H9 (cell line): ENCODE measurements around the gene SPRR2B. TPM values are rescaled to one million over a fixed set of nuclear protein-coding genes. Genes with fewer than 3 reads are reported as not detected.
"Not testable (repeated sequence)": the region's sequence is repeated elsewhere in the genome, so short reads cannot be mapped to it uniquely, and the experiment has no call there.

ENCODE experiments used
- DNase-seq: peaks from one replicate; pipeline ENCODE4 v3.0.0-alpha.2; 2017
- H2AFZ ChIP-seq: one replicate; pipeline ENCODE4 v1.6.1; 2013; ENCODE audit warnings: mild to moderate bottlenecking, low read length, control low read depth, moderate library complexity
- H2AK5ac ChIP-seq: 2 replicates; pipeline ENCODE4 v1.6.1; 2013; ENCODE audit warnings: low read length, control low read depth, mixed read lengths; ENCODE audit not compliant: insufficient read length
- H2BK120ac ChIP-seq: one replicate; pipeline ENCODE4 v1.6.1; 2013; ENCODE audit warnings: low read depth, mild to moderate bottlenecking, low read length, control low read depth, inconsistent platforms; ENCODE audit not compliant: poor library complexity, severe bottlenecking
- H2BK12ac ChIP-seq: 2 replicates; pipeline ENCODE4 v1.6.1; 2013; ENCODE audit warnings: low read length, control low read depth, mixed read lengths, low read depth; ENCODE audit not compliant: insufficient read length
- H2BK15ac ChIP-seq: 2 replicates; pipeline ENCODE4 v1.6.1; 2013; ENCODE audit warnings: low read depth, low read length, control low read depth
- H2BK20ac ChIP-seq: one replicate; pipeline ENCODE4 v1.6.1; 2013; ENCODE audit warnings: low read depth, mild to moderate bottlenecking, low read length, control low read depth, inconsistent platforms; ENCODE audit not compliant: poor library complexity, severe bottlenecking
- H2BK5ac ChIP-seq: 2 replicates; pipeline ENCODE4 v1.6.1; 2013; ENCODE audit warnings: low read length, control low read depth, mixed read lengths; ENCODE audit not compliant: insufficient read length
- H3K14ac ChIP-seq: 2 replicates; pipeline ENCODE4 v1.6.1; 2013; ENCODE audit warnings: low read length, control low read depth; ENCODE audit not compliant: insufficient read depth
- H3K18ac ChIP-seq: 2 replicates; pipeline ENCODE4 v1.6.1; 2013; ENCODE audit warnings: low read depth, mild to moderate bottlenecking, mixed read lengths, low read length, control low read depth; ENCODE audit not compliant: insufficient read length
- H3K23ac ChIP-seq: 2 replicates; pipeline ENCODE4 v1.6.1; 2013; ENCODE audit warnings: low read length, control low read depth, mixed read lengths, low read depth; ENCODE audit not compliant: insufficient read length
- H3K23me2 ChIP-seq: 2 replicates; pipeline ENCODE4 v1.6.1; 2013; ENCODE audit warnings: low read depth, mild to moderate bottlenecking, mixed read lengths, low read length, control low read depth; ENCODE audit not compliant: insufficient read length, poor library complexity, severe bottlenecking
- H3K27ac ChIP-seq: 2 replicates; pipeline ENCODE4 v1.5.1; 2013; ENCODE audit warnings: low read length, control low read depth, mixed read lengths, low read depth; ENCODE audit not compliant: insufficient read length
- H3K27me3 ChIP-seq: 2 replicates; pipeline ENCODE4 v1.6.1; 2013; ENCODE audit warnings: low read length, control low read depth, inconsistent platforms; ENCODE audit not compliant: insufficient read depth
- H3K4ac ChIP-seq: 2 replicates; pipeline ENCODE4 v1.6.1; 2013; ENCODE audit warnings: low read depth, mild to moderate bottlenecking, control low read depth, inconsistent platforms, low read length, moderate library complexity
- H3K4me1 ChIP-seq: 2 replicates; pipeline ENCODE4 v1.6.1; 2013; ENCODE audit warnings: low read length, control low read depth, inconsistent platforms; ENCODE audit not compliant: insufficient read depth
- H3K4me2 ChIP-seq: 2 replicates; pipeline ENCODE4 v1.6.1; 2013; ENCODE audit warnings: low read length, control low read depth, mixed read lengths; ENCODE audit not compliant: insufficient read length, insufficient read depth
- H3K56ac ChIP-seq: 2 replicates; pipeline ENCODE4 v1.6.1; 2013; ENCODE audit warnings: low read depth, mild to moderate bottlenecking, mixed read lengths, low read length, control low read depth; ENCODE audit not compliant: insufficient read length
- H3K79me1 ChIP-seq: 2 replicates; pipeline ENCODE4 v1.6.1; 2013; ENCODE audit warnings: low read depth, mild to moderate bottlenecking, moderate library complexity, low read length, control low read depth, inconsistent platforms; ENCODE audit not compliant: insufficient read depth, poor library complexity, severe bottlenecking
- H3K79me2 ChIP-seq: 2 replicates; pipeline ENCODE4 v1.6.1; 2013; ENCODE audit warnings: low read length, control low read depth, inconsistent platforms; ENCODE audit not compliant: insufficient read depth
- H3K9ac ChIP-seq: 2 replicates; pipeline ENCODE4 v1.6.1; 2013; ENCODE audit warnings: low read length, control low read depth, mixed read lengths; ENCODE audit not compliant: insufficient read length; ENCODE audit errors: extremely low read depth
- H3K9me3 ChIP-seq: one replicate; pipeline ENCODE4 v1.6.1; 2013; ENCODE audit warnings: low read depth, low read length, inconsistent platforms; ENCODE audit not compliant: control insufficient read depth
- H3T11ph ChIP-seq: one replicate; pipeline ENCODE4 v1.6.1; 2013; ENCODE audit warnings: mild to moderate bottlenecking, low read length, control low read depth, inconsistent platforms
- H4K20me1 ChIP-seq: one replicate; pipeline ENCODE4 v1.6.1; 2013; ENCODE audit not compliant: control insufficient read depth, insufficient read length, insufficient read depth
- H4K5ac ChIP-seq: 2 replicates; pipeline ENCODE4 v1.6.1; 2013; ENCODE audit warnings: low read depth, mild to moderate bottlenecking, mixed read lengths, low read length, control low read depth; ENCODE audit not compliant: insufficient read length
- H4K8ac ChIP-seq: replicated peaks from 2 replicates; pipeline ENCODE4 v1.6.1; 2013; ENCODE audit warnings: low read length, control low read depth, mixed read lengths, low read depth; ENCODE audit not compliant: insufficient read length
- H4K91ac ChIP-seq: 2 replicates; pipeline ENCODE4 v1.6.1; 2013; ENCODE audit warnings: low read depth, mild to moderate bottlenecking, moderate library complexity, mixed read lengths, low read length, control low read depth; ENCODE audit not compliant: insufficient read length
- H3K27ac Mint-ChIP-seq, 3 experiments: 2 replicates in 2 of 3; 3 replicates in 1 of 3; pipeline ENCODE4 v1.8.0; 2020 to 2021; ENCODE audit warnings: mixed read lengths in 3 of 3, mild to moderate bottlenecking in 1 of 3, moderate library complexity in 1 of 3
- H3K27me3 Mint-ChIP-seq: 2 replicates; pipeline ENCODE4 v1.8.0; 2021; ENCODE audit warnings: low read depth, mild to moderate bottlenecking, moderate library complexity, mixed read lengths
- H3K36me3 Mint-ChIP-seq, 3 experiments: 2 replicates in 2 of 3; 3 replicates in 1 of 3; pipeline ENCODE4 v1.8.0; 2020 to 2021; ENCODE audit warnings: low read depth in 3 of 3, mixed read lengths in 3 of 3; ENCODE audit not compliant: insufficient read depth in 1 of 3
- H3K4me1 Mint-ChIP-seq, 2 experiments: 2 replicates each; pipeline ENCODE4 v1.8.0; 2020; ENCODE audit warnings: mixed read lengths in 2 of 2
- H3K4me3 Mint-ChIP-seq, 2 experiments: 2 replicates in 1 of 2; 3 replicates in 1 of 2; pipeline ENCODE4 v1.8.0; 2020 to 2021; ENCODE audit warnings: mild to moderate bottlenecking in 2 of 2, mixed read lengths in 2 of 2, moderate library complexity in 1 of 2
- H3K9me3 Mint-ChIP-seq, 2 experiments: 2 replicates in 1 of 2; 3 replicates in 1 of 2; pipeline ENCODE4 v1.8.0; 2020; ENCODE audit warnings: mild to moderate bottlenecking in 2 of 2, mixed read lengths in 2 of 2, moderate library complexity in 1 of 2
- CTCF ChIP-seq: fragments of 200-600 bp; sonication (generic); conservative IDR thresholded peaks from 3 replicates; pipeline ENCODE4 v1.8.0; 2021; ENCODE audit warnings: antibody characterized with exemption, mild to moderate bottlenecking
- WGBS: extraction: QIAGEN DNeasy Blood & Tissue Kit; methylation state at CpG from one replicate; pipeline ENCODE4 v1.1.7; 2013; ENCODE audit warnings: missing lambda C conversion rate, low lambda C conversion rate, mixed read lengths; ENCODE audit not compliant: insufficient read length; ENCODE audit errors: extremely low coverage; 5-methylcytosine and 5-hydroxymethylcytosine counted together
- total RNA-seq: library from RNA; stranded (reverse); gene quantifications from 2 replicates; pipeline ENCODE4 v1.2.1, GENCODE V29; 2021

Gene SPRR2B
- total RNA-seq, 1 experiment from 2014 or later = not detected

GRCh38 chr1:153113416-153113815 is 42.0 kb upstream of the SPRR2B start, which contains the start of gene SPRR2F:
TSS of gene SPRR2F (minus strand) at chr1:153113516. CDS start at chr1:153112733, 783 bp downstream.
- Mint-ChIP-seq H3K9me3 (peaks cover 4 to 5% of the 10 kb centered on the region in 2 experiments; a peak in 4 of 5 replicates), H3K36me3 (peaks cover 0 to 2% (median 0%) of the 10 kb centered on the region in 3 experiments; a peak in 3 of 7 replicates), H3K27ac (peak within 1 kb of the TSS in 1 of 3 experiments; percentile 83; a peak in 1 of 7 replicates), H3K27me3 (0 out of 2 replicates have a peak, but pooled peaks cover 4% of the 10 kb centered on the region), H3K4me3 (no peak within 1 kb of the TSS; a peak in 1 of 5 replicates), H3K4me1 (peaks cover 0 to 7% of the 10 kb centered on the region in 2 experiments; a peak in 2 of 4 replicates)
- Histone ChIP-seq H2BK12ac (no peak within 1 kb of the TSS), H3K4ac (no peak within 1 kb of the TSS), H2BK120ac (no peak within 1 kb of the TSS), H3K79me1 (no peaks in the 10 kb centered on the region), H2BK5ac (no peak within 1 kb of the TSS), H3K27me3 (no peaks in the 10 kb centered on the region), H3K23me2 (no peaks in the 10 kb centered on the region), H3K4me2 (no peak within 1 kb of the TSS), H3K23ac (no peak within 1 kb of the TSS), H2BK15ac (no peak within 1 kb of the TSS), H3K79me2 (no peaks in the 10 kb centered on the region), H3K9me3 (no peaks in the 10 kb centered on the region), H3K56ac (no peak within 1 kb of the TSS), H2AFZ (no peak within 1 kb of the TSS), H2AK5ac (no peak within 1 kb of the TSS), H3T11ph (no peak within 1 kb of the TSS), H3K27ac (no peak within 1 kb of the TSS), H3K14ac (no peak within 1 kb of the TSS), H4K5ac (no peak within 1 kb of the TSS), H4K91ac (no peak within 1 kb of the TSS), H3K18ac (no peak within 1 kb of the TSS), H2BK20ac (no peak within 1 kb of the TSS), H3K9ac (no peak within 1 kb of the TSS), H4K8ac (no peak within 1 kb of the TSS), H4K20me1 (no peaks in the 10 kb centered on the region), H3K4me1 (no peaks in the 10 kb centered on the region)
- DNase-seq = no peak
- no peak for TF ChIP-seq CTCF
- no CpG with 5 or more reads among the region's 3 CpGs for WGBS

GRCh38 chr1:153112454-153112853 is 41.0 kb upstream of the SPRR2B start:
- not testable (repeated sequence) for H4K91ac ChIP-seq, H2BK12ac ChIP-seq, H3K79me2 ChIP-seq, H2BK5ac ChIP-seq, H4K5ac ChIP-seq, H3K4me3 Mint-ChIP-seq, H3K18ac ChIP-seq, H2BK20ac ChIP-seq, H3K4me1 Mint-ChIP-seq, H3K79me1 ChIP-seq, H3K36me3 Mint-ChIP-seq, H4K20me1 ChIP-seq, H3K4ac ChIP-seq, H3K27ac ChIP-seq, H3K23ac ChIP-seq, H3K4me2 ChIP-seq, H3K27me3 Mint-ChIP-seq, H2AFZ ChIP-seq, H3T11ph ChIP-seq, H3K23me2 ChIP-seq, H2AK5ac ChIP-seq, DNase-seq, H3K9me3 ChIP-seq, H2BK120ac ChIP-seq, H3K27me3 ChIP-seq, H4K8ac ChIP-seq, H3K14ac ChIP-seq, H3K9ac ChIP-seq, H3K4me1 ChIP-seq, H3K56ac ChIP-seq, H2BK15ac ChIP-seq
- peaks cover 12 to 14% of the 10 kb centered on the region in 2 experiments for H3K9me3 Mint-ChIP-seq
- no CpG with 5 or more reads among the region's 5 CpGs for WGBS
- H3K27ac Mint-ChIP-seq = peak overlapping the region in 1 of 3 experiments; percentile 83; a peak in 1 of 7 replicates
